Panc1 (cell line): ENCODE measurements around the gene ZFP69. TPM values are rescaled to one million over a fixed set of nuclear protein-coding genes. Genes with fewer than 3 reads are reported as not detected.

ENCODE experiments used
- ATAC-seq: fragments of 200-7000 bp; cut with Tn5 transposase; 2 replicates; pipeline ENCODE4 v1.9.1; 2020; ENCODE audit warnings: mild to moderate bottlenecking, moderate library complexity
- BruUV-seq: library from RNA; stranded (reverse); fragments of 400-500 nt; replicated peaks from 2 replicates; lab custom pipeline; 2021; lab: Mats Ljungman, UMichigan
- CTCF ChIA-PET: fragments of 300-600 bp; sonication (Branson Sonifier 250); formaldehyde crosslinking; loops from one replicate; lab custom pipeline; 2022; ENCODE audit warnings: antibody characterized with exemption; lab: Charles Lee
- POLR2A ChIA-PET: fragments of 300-600 bp; sonication (Branson Sonifier 250); formaldehyde crosslinking; loops from one replicate; lab custom pipeline; 2022; ENCODE audit warnings: antibody characterized with exemption; lab: Charles Lee
- DNase-seq: peaks from one replicate; pipeline ENCODE4 v3.0.0-alpha.2; 2010; ENCODE audit warnings: low read depth, low spot score
- H3K27ac ChIP-seq: 2 replicates; pipeline ENCODE4 v1.5.1; 2011; ENCODE audit warnings: mild to moderate bottlenecking, low read length, inconsistent platforms
- H3K27me3 ChIP-seq: fragments of 200-500 bp; sonication (Bioruptor generic); 2 replicates; pipeline ENCODE4 v1.6.0; 2014; ENCODE audit warnings: low read length, inconsistent platforms; ENCODE audit not compliant: control insufficient read depth, insufficient read depth
- H3K36me3 ChIP-seq: fragments of 200-500 bp; sonication (Bioruptor generic); 2 replicates; pipeline ENCODE4 v1.5.1; 2014; ENCODE audit warnings: inconsistent platforms, mild to moderate bottlenecking, low read length, moderate library complexity; ENCODE audit not compliant: control insufficient read depth, insufficient read depth
- H3K4me1 ChIP-seq: 2 replicates; pipeline ENCODE4 v1.5.1; 2011; ENCODE audit warnings: inconsistent platforms, mild to moderate bottlenecking, low read length, moderate library complexity; ENCODE audit not compliant: control insufficient read depth, insufficient read depth
- H3K4me3 ChIP-seq, 2 experiments: 2 replicates each; pipeline ENCODE4 v1.5.1; 2011 to 2012; ENCODE audit warnings: low read depth in 2 of 2, low read length in 2 of 2, mild to moderate bottlenecking in 2 of 2, inconsistent platforms in 1 of 2, moderate library complexity in 1 of 2
- H3K9me3 ChIP-seq: fragments of 200-500 bp; sonication (Bioruptor generic); 2 replicates; pipeline ENCODE4 v1.5.1; 2014; ENCODE audit warnings: low read depth, mild to moderate bottlenecking, inconsistent platforms, low read length, moderate library complexity; ENCODE audit not compliant: control insufficient read depth, insufficient read depth
- POLR2AphosphoS5 ChIP-seq: IDR thresholded peaks from 2 replicates; pipeline ENCODE4 v1.6.1; 2012; ENCODE audit warnings: mild to moderate bottlenecking, low read depth, low read length, moderate library complexity
- SIN3A ChIP-seq: IDR thresholded peaks from 2 replicates; pipeline ENCODE4 v1.6.1; 2012; ENCODE audit warnings: low read depth, mild to moderate bottlenecking, low read length, moderate library complexity, borderline replicate concordance; ENCODE audit not compliant: insufficient read depth
- TCF7L2 ChIP-seq: IDR thresholded peaks from 2 replicates; pipeline ENCODE4 v1.6.1; 2011; ENCODE audit warnings: mild to moderate bottlenecking, low read depth, low read length, inconsistent platforms
- in situ Hi-C: cut with HindIII; loops from 2 replicates; pipeline ENCODE4 v1.10.0; 2016; ENCODE audit warnings: low sequenced_read_pairs, low pct_unique_long_range_greater_than_20kb
- intact Hi-C: fragments of 100-400 bp; cut with micrococcal nuclease; formaldehyde crosslinking; loops from one replicate; pipeline ENCODE4 v1.10.0; 2022; ENCODE audit not compliant: unreplicated experiment
- total RNA-seq: library from RNA; stranded (reverse); gene quantifications from one replicate; pipeline ENCODE4 v1.2.1, GENCODE V29; 2021; ENCODE audit not compliant: unreplicated experiment
- TF ChIP-seq, protein P1 (sequence below): fragments of 450-650 bp; IDR thresholded peaks from 2 replicates; pipeline ENCODE4 v1.5.1; 2017; ENCODE audit warnings: mild to moderate bottlenecking
- TF ChIP-seq, protein P2 (sequence below), 2 experiments: IDR thresholded peaks; 2 replicates each; pipeline ENCODE4 v1.6.1; 2011 to 2012; ENCODE audit warnings: low read depth in 2 of 2, control low read depth in 1 of 2, low read length in 1 of 2, mild to moderate bottlenecking in 1 of 2, moderate library complexity in 1 of 2; ENCODE audit not compliant: insufficient read depth in 1 of 2

Gene ZFP69
- total RNA-seq, 1 experiment from 2014 or later = 6.4 TPM

DNA sequence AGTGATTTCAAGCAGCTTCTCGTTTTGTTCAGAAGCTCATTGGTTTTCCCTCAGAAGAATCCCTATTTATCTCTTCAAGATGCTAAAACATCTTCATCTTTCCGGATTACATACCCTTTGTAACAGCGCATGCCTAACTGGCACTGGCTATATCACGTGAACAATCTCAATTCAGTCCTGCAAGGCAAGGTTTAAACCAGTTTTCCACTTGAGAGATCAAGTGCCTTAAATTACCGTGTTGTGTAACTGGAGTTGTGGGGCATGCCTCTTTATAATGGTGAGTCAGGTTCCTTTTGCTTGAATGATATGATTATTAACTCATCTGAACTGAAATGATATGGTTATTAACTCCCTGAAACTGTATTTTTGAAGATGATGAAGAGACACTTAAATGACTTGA, 37.8 kb upstream of the ZFP69 start:
- intact Hi-C loops (no loop called here), in situ Hi-C loops (no loop called here)
- no peak for ATAC-seq
- no TSS peak for BruUV-seq
- POLR2A ChIA-PET = no interaction called here
- Histone ChIP-seq H3K4me3 (no peak overlapping the region), H3K4me1 (no peaks in the 10 kb centered on the region), H3K27ac (no peak overlapping the region), H3K9me3 (no peaks in the 10 kb centered on the region), H3K27me3 (no peaks in the 10 kb centered on the region), H3K36me3 (no peaks in the 10 kb centered on the region)
- DNase-seq = no peak
- CTCF ChIA-PET = no interaction called here
- TF ChIP-seq, protein P1, sequence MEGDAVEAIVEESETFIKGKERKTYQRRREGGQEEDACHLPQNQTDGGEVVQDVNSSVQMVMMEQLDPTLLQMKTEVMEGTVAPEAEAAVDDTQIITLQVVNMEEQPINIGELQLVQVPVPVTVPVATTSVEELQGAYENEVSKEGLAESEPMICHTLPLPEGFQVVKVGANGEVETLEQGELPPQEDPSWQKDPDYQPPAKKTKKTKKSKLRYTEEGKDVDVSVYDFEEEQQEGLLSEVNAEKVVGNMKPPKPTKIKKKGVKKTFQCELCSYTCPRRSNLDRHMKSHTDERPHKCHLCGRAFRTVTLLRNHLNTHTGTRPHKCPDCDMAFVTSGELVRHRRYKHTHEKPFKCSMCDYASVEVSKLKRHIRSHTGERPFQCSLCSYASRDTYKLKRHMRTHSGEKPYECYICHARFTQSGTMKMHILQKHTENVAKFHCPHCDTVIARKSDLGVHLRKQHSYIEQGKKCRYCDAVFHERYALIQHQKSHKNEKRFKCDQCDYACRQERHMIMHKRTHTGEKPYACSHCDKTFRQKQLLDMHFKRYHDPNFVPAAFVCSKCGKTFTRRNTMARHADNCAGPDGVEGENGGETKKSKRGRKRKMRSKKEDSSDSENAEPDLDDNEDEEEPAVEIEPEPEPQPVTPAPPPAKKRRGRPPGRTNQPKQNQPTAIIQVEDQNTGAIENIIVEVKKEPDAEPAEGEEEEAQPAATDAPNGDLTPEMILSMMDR = no peak
- TF ChIP-seq, protein P2, sequence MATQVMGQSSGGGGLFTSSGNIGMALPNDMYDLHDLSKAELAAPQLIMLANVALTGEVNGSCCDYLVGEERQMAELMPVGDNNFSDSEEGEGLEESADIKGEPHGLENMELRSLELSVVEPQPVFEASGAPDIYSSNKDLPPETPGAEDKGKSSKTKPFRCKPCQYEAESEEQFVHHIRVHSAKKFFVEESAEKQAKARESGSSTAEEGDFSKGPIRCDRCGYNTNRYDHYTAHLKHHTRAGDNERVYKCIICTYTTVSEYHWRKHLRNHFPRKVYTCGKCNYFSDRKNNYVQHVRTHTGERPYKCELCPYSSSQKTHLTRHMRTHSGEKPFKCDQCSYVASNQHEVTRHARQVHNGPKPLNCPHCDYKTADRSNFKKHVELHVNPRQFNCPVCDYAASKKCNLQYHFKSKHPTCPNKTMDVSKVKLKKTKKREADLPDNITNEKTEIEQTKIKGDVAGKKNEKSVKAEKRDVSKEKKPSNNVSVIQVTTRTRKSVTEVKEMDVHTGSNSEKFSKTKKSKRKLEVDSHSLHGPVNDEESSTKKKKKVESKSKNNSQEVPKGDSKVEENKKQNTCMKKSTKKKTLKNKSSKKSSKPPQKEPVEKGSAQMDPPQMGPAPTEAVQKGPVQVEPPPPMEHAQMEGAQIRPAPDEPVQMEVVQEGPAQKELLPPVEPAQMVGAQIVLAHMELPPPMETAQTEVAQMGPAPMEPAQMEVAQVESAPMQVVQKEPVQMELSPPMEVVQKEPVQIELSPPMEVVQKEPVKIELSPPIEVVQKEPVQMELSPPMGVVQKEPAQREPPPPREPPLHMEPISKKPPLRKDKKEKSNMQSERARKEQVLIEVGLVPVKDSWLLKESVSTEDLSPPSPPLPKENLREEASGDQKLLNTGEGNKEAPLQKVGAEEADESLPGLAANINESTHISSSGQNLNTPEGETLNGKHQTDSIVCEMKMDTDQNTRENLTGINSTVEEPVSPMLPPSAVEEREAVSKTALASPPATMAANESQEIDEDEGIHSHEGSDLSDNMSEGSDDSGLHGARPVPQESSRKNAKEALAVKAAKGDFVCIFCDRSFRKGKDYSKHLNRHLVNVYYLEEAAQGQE (IDR thresholded peaks at IDR 0.05; ENCODE audit: insufficient read depth in 1 of 2, low read depth in 2 of 2, low read length in 1 of 2) = no peak

DNA sequence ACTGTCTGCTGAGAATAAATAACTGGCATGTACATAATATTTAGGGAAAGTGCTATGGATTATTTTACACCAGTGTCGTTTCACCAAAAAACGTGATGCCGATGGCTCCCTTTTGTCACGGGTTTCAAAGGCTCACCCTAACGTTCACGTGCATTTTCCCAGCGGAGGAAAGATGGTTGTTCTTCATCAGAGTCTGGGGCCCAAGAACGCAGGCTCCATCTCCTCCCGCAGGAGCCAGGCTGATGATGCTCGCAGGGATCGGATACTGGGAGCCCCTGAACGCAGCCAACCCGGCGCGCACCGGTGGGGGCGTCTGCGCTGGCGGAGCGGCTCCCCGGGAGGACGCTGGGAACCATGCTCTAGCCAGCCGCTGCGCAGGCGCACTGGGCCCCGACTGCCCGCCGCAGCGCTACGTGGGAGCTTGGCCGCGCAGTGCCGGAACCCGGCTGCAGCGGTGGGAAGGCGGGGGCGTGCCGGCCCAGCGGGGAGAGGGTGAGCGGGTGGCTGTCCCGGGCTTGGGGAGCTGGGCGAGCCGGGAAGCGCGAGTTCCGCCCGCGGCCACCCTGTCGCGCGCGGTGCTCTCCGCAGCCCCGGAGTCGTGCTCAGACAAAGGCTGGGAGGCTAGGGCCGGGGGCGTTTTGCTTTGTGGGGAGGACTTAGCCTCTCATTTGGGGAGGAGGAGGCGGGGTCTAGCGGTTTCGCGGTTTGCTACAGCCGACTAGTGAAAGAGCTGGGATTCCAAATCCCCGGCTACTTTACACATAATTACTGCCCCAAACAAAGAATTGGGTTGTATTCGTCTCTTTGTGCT, 27.2 kb upstream of the ZFP69 start, which contains the start of gene ZFP69B:
Gene ZFP69B, plus strand, starts transcription at position 793 of the 811 bp plus-strand sequence. CDS start 486 bp downstream, outside the sequence.
- DNase-seq (peak; percentile 52), ATAC-seq (peak; percentile 99)
- H3K27me3 ChIP-seq = no peaks in the 10 kb centered on the region
- TF ChIP-seq POLR2AphosphoS5 (peak; percentile 67; the same call in 1 of the 2 replicates), TCF7L2 (peak; percentile 44; the same call in 1 of the 2 replicates), SIN3A (peak; percentile 41; the same call in 1 of the 2 replicates)
- TF ChIP-seq, protein P1 = no peak; the same call in 1 of the 2 replicates
- TF ChIP-seq, protein P2 (IDR thresholded peaks at IDR 0.05; ENCODE audit: insufficient read depth in 1 of 2, low read depth in 2 of 2, low read length in 1 of 2) = no peak
- H3K4me3 ChIP-seq = peak within 1 kb of the TSS; percentile 82 to 86
- BruUV-seq = no TSS peak
- ChIA-PET CTCF (interaction anchor here (0.5 to 0.6 kb wide), 2 partner anchors 76 to 176 kb away, joined by 3 read pairs; partner anchors contain the start of gene SMAP2), POLR2A (no interaction called here)
- intact Hi-C loops = no loop called here
- no peaks in the 10 kb centered on the region; the same call in 1 of the 2 replicates for H3K4me1 ChIP-seq
- H3K9me3 ChIP-seq = peaks cover 32% of the 10 kb centered on the region; the same call in 1 of the 2 replicates
- in situ Hi-C loops = no loop called here
- no peaks in the 10 kb centered on the region for H3K36me3 ChIP-seq
- H3K27ac ChIP-seq = peak within 1 kb of the TSS; percentile 96
